HG03045 (cell line): ENCODE results near the gene IDUA.
A peak's percentile ranks its signal among the peaks of the same experiment; 100 is the strongest.

Experiments
- ATAC-seq: cut with Tn5 transposase; IDR thresholded peaks from one replicate; pipeline ENCODE4 v1.9.1; 2021; ENCODE audit warnings: mild to moderate bottlenecking, moderate library complexity; ENCODE audit not compliant: unreplicated experiment

IDUA gene

DNA sequence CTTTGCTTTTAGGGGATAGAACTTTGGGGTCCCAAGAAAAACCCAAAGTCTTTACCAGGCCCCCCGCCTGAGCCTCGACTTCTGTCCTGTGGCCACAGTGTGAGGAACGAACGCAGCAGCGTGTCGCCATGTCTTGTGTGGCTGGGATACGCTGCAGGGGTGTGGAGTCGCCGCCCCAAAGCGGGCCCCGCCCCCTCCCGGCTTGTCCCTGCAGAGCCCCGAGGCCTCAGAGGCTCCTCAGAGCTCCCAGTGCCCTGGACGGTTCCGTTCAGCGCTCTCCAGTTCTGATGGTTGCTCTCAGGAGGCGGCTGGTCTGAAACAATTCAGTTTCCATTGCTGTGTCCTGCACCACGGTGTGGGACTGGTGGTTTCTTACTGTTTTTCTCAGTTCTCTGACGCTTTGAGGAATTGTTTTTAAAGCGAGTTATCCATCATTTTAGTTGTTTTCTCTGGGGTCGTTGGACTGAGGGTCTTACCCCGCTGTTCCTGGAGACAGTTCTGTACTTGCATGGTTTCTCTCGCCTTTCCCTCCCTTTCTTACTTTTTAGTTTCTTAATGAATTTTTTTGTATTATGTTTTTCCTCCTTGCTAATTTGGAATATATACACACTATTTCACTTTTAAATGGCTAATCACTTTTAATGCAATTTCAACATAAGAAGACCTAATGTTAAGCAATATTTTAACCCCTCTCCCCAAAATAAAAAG, 1.6 kb upstream of the IDUA start:
- no peak for ATAC-seq

DNA sequence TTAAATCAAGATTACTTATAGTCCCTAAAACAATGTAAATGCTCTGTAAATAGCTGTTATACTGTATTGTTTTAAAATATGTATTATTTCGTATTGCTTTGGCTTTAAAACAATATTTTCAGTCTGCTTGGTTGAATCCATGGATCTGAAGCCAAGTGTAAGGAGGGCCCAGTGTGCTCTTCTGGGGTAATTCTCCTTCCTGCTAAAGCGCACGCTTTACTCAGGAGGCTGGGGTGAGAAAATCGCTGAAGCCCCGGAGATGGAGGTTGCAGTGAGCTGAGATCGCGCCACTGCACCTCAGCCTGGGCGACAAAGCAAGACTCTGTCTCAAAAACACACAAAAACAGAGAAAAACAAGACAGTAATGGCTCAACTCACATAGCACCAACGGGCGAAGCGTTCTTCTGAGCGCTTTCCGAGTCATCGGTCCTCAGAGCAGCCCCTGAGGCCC, 391 bp upstream of the IDUA start:
- peak; percentile 13 for ATAC-seq

DNA sequence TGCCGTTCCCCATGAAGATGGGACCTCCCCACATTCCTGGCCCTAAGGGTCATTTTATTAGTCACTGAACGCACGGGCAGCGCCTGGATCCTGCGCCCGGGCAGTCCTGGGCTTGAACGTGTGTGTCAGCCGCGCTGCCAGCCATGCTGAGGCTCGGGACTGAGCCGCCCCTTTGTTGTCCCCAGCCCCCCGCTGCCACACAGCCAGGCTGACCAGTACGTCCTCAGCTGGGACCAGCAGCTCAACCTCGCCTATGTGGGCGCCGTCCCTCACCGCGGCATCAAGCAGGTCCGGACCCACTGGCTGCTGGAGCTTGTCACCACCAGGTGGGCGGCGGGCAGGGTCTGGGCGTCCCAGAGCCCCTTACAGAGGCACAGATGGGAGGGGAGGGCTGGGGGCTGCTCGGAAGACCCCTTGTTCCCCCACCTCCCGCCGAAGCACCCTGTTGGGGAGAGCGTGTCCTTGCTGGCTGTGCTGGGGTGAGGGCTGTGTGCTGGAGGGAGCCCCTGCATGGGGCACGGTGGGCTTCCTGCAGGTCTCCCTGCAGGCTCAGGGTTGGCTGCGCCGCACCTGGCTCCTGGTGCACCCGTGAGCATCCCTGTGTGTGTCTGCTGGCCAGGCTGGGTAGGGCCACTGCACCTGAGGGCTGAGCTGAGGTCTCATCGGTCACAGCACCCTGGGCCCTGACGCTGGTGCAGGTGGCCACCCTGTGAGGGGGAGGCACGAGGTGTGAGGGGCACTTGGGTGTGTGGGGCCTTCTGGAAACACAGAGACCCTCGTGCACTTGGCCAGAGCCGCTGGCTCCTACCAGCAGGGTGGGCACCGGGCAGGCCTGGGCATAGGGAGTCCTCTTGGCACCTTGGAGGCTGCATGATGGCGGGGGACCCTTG, 1.0 kb downstream of the IDUA start:
- ATAC-seq: no peak

DNA sequence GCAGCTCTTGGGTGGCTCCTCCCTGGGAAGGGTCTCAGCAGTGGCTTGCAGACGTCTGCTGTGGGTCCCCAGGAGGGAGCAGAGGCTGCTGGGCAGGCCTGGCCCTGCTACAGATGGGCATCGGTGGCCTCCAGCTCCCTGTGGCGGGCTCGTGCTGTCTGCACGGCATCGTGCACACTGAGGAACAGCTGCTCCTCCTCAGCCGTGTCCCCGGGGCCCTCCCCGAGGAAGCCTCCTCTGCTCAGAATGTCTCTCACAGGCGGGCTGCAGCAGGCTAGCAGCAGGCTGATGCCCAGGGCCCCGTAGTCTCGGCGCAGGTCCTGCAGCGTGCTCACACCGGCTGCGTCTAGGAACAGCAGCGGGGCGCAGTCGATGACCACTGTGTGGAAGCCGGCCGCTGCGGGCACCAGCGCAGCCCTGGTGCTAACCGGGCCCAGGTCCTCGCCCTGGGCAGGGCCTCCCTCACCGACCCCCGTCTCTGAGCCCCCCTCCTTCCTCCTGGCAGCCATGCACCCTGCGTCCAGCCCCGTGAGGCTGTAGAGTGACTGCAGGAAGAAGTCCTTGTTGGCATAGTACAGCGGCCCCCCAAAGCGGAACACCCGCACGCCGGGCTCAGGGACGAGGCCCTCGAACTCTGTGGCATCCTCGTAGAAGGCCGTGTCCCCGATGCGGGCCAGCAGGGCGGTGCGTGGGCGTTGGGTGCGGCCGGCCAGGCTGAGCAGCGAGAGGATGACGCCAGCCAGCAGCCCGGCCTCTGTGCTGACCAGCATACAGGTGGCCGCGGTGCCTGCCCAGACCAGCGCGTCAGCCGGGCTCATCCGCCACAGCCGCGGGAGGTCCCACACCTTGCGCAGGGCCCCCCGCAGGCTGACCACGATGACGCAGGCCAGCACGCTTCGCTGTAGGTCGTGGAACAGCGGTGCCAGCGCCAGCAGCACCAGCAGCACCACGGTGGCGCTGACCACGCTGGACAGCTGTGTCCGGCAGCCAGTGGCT, 2.2 kb downstream of the IDUA start:
- ATAC-seq: no peak

DNA sequence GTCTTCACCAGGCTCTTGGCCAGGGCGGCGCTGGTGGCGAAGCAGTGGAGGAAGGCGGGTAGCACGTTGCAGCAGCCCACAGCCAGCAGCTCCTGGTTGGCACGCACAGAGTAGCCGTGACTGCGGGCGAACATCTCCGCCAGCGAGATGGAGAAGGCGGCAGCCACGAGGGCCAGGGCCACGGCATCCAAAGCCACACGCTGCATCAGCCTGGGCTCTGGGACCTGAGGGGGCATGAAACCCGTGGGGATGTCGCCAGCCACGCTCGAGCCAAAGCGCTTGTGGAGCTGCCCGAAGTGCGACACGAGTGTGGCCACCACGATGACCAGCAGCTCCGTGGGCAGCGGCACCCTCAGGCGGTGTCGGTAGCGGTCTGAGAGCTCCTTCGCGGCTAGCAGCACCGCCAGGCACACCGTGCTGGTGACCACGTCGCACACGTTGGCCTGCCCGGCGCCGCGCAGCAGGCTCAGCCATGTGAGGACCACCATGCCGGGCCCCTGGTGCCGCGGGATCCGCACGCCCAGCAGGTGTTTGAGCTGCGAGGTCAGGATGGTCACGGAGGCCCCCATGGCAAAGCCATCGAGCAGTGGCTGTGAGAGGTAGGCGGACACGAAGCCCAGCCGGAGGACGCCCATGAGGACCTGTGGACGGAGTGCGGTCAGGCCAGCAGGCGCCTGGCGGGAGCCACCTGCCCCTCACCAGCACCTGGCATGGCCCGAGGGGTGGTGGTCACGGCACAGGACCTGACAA, 3.1 kb downstream of the IDUA start:
- no peak for ATAC-seq

DNA sequence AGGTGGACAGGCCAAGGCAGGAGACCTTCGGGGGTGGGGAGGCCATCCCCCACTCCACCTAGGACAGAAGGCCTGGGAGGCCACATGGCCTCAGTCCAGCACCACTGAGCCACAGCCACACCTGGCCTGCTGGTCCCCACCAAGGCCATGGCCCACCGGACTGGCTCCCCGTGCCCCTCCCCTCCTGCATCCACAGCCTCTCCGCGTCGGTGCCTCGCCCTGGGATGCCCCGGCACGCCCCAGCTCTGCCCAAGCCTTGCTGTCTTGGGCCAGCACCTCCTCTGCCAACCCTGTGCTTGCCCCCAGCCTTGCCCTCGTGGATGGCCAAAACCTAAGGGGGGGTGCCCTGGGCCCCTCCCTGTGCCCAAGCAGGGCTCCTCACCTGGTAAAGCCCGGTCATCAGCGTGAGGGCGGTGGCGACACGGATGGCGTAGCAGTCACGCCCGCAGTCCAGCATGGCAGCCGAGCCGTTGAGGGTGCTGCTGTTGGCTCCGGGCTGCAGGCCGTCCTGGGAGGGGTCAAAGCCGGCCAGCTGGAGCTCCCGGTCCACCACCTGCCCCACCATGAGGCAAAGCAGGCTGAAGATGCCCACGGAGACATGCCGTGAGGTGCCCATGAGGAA, 4.0 kb downstream of the IDUA start:
- ATAC-seq: no peak

DNA sequence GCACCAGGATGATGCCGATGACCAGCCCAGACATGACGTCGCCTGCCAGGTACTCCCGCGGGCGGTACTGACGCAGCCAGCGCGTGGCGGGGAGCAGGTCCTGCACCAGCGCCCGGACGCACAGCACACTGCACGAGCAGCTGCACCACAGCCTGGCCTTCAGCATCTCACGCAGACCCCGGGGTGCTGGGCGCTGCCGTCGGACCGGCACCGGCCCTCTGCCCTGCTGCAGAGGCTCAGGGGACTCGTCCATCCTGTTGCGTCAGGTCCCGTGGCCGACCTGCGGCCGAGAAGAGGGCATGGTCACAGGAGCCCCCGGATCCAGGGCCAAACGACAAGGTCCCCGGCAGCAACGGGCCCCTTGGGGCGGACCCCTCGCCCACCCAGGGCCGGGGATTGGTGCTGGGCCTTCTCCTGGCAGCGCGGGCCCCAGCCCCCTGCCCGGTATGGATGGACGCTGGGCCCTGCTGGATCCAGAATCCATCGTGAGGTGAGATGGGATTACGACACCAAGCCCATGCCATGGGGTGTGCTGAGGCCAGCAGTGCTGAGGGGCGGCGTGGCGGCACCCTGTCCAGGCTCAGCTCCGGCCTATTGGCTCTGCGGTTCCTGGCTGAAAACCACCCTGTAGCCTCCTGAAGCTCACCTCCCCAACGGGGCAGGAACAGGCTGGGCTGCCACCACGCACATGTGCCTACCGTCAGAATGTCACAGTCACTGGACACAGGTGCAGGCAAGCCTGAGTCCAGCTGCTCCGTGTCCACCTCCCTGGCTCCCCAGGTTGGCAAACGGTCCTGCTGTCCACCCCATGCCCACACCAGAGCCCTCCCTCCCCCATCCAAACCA, 4.8 kb downstream of the IDUA start:
- no peak for ATAC-seq

DNA sequence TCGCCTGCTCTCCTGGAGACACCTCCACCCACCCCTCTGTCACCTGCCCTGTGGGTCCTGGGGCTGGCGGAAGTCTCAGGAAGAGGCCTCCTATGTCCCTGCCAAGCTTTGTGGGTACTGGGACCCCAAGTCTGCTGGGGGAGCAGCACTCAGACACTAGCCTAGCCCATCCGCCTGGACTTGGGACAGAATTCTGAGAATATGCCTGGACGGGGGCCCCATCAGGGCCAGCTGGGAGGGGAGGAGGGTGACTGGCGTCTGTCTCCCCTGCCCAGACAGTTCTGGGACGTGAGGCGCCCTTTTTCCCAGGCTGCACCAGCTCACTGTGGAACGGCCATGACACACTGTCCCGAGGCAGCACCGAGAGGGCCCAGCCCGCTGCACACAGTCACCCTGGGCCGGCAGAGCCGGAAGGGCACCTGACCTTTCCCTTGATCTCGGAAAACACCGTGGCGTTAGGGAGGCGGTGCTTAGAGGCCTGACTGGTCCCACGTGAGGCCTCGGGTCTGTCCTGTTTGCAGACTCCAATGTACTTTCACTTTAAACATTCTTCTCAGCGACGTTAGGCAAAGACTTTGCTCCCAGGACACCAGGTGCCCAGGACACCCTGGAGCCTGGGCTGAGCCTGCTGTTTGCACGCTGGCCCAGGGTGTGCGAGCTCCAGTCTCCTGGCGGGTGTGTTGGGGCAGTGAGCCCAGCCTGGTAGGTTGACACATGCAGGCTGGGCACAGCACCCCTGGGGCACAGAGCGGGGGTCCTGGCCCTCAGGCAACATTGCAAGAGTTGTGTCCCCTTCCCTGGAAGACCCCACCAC, 5.7 kb downstream of the IDUA start:
- ATAC-seq: no peak

DNA sequence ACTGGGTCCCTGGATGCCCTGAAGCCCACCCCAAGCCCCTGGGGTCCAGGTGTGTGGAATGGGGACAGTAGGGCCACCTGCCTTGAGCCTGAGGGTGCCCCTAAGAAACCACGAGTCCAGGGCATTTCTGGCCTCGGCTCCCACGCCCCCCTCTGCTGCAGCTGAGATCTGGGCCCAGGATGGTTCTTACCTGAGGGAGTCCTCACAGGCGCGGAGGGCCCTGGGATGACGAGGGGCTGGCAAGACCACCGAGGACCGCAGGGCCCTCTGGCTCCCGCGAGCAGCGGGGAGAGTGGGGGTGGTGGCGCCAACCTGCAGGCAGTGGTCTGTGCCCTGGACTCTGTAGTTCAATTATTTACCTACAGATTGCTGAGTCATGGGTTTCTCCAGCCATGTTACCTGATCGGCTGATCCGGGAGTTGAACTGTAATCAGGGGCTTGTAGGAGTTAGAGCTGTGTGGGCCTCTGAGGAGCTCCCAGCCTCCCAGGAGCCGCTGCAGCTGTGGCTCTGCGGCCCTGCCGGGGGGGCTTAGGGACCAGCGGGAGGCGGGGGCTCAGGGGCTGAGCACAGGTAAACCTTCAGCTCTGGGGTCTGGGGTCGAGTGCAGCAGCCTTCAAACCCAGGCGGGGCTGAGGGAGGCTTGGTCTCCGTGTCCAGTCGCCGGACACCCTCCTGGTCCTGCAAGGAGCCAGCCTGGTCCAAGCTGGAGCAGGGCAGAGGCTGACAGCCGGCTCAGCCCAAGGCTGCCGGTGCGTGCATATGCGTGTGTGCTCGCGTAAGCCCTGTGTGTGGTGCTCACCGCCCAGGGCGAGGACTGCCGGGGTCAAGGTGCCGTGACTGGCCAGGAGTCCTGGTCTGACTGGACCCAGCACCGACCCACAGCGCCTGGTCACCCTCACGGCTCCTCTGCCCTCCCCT, 6.5 kb downstream of the IDUA start, which contains the start of gene SLC26A1:
TSS of gene SLC26A1 (minus strand) at position 294 of the 919 bp plus-strand sequence. CDS start 1,701 bp downstream, outside the sequence.
- no peak for ATAC-seq

DNA sequence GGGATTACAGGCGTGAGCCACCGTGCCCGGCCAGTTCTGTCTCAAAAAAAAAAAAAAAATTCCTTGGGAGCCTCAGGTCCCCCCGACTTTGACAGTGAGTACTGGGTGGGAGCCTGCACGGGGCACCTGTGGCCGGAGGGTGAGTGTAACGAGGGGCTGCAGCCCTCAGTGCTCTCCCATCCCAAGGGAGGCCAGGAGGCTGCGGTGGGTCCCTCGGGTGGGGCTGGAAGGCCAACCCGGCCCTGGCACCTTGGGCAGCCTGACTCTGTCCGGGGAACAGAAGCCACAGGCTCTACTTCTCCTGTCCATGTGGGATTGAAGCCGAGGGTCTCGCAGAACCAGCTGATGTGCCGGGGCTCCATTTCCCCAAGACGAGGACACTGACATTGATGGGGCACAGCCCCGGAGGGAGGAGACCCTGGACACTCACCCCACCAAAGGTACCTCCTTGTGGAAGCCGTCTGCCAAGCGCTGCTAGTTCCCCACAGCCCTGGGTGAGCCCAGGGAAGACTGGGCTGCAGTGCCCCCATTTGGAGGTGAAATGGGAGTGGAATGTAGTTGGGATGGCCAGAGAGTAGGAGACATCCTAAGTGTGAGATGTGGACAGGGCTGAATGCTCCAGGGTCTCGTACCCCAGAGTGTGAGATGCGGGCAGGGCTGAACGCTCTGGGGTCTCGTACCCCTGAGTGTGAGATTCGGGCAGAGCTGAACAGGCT, 8.6 kb downstream of the IDUA start:
- no peak for ATAC-seq

DNA sequence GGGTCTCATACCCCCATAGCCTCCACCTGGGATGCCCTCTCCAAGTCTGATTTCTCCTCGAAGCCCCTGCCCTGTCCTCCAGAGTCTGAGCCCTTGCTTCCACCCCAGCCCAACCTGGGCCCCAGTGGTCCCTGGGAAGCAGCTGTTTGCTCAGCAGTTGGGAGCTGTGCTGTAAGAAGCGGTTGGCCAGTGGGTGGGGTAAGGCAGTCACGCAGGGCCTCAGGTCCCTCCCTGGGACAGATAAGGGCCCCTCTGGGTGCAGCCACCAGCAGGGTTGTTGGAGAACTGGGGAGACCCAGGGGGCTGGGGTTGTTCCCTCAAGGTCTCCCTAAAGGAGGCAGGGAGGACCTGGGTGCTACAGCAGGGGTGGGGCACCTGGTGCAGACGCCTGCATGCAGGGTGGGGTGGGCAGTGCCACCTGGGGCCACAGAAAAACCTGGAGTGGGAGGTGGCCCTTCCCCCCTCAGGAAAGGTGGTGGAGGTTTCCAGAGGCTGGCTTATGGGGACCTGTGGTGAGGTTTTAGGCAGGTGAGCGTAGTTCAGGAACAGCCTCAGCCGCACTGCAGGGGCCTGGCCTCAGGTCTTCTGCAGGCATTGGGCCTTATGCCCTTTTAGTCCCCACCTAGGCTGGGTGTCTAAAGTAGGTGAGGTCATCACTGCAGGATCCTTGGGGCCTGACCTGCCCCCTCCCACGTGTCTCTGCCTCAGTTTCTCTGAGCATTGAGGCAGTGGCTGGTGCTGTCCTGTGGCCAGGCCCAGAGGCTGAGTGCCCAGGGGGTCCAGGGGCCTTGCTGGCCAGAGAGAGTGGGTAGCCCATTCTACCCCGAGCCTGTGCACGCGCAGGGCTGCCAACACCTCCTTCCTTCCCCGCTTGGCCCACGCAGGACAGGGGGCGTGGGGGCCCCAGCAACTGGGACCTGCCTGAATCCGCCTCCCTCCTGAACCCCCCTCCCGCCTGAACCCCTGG, 9.5 kb downstream of the IDUA start:
- no peak for ATAC-seq

DNA sequence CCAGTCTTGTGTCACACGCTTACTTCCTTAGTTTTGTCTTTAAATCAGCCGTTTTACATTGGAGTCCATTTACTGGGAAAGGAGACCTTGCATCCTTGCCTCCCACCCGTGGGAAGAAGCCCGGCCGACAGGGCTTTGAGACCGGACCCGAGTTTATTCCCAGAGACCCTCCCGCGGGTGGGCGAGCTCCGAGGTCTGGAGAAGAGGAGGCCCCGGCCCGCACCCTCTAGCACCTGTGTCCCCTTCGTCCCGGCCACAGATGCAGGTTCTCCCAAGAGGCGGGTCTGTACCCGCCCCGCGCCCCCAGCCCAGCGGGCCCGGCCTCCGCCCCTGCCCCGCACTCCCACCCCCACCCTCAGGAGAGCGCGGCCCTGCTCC, 10.1 kb downstream of the IDUA start:
- ATAC-seq: no peak

DNA sequence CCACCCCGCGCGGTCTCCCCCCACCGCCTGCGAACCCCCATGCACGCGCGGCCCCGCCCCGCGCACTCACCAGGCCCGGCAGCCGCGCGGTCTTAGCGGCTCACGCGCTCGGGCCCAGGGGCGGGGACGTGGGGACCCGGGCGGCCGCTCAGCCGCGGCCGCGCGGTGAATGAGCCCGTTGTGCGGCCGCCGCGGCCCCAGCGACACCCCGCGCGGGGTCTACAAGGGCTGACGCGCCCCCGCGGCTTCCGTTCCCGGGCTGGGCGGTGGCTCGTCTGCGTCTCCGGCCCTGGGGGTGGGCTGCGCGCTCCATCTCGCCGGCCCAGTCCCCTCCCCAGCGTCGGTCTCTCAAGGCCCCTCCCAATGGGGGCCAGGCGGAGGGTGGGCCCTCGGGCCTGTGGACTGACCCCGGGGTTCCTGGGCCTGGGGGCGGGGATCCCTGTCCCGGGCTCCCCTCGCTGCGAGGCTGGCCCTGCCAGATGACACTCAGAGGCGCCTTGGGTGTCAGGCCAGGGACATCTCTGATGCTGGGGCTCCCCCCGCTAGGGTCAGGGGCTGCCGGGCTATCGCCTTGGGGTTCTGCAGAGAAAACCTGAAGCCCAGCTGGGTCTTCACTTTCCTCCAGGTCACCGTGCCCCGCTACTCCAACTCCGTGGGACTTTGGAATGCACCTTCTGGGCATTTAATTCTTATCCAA, 10.7 kb downstream of the IDUA start:
- no peak for ATAC-seq

DNA sequence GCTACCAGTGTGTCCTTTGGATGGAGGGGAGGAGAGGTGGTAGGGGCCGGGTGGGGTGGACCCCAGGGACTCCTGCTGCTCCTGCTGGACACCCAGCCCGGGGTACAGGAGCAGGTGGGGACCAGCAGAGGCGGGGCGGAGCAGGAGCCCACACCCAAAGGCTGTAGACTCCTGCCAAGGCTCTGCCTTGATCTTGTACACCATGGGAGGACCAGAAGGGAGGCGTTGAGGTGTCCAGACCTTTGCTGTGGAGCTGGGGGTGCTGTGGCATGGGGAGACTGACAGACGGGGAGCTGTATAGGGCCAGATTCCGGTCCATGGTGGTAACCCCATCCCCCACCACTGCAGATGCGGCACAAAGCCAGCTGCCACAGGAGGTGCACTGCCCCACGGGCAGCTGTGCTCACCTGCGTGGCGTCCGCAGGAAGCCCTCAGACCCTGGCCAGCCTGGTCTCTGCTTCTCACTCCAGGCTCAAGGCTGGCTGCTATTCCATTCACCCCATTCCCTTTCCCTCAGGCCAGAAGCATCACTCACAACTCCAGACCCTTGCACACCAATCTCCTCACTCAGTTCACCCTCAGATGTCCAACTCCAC, 11.3 kb downstream of the IDUA start:
- no peak for ATAC-seq
